Measurements from ENCODE around the gene DUSP15.

DNA sequence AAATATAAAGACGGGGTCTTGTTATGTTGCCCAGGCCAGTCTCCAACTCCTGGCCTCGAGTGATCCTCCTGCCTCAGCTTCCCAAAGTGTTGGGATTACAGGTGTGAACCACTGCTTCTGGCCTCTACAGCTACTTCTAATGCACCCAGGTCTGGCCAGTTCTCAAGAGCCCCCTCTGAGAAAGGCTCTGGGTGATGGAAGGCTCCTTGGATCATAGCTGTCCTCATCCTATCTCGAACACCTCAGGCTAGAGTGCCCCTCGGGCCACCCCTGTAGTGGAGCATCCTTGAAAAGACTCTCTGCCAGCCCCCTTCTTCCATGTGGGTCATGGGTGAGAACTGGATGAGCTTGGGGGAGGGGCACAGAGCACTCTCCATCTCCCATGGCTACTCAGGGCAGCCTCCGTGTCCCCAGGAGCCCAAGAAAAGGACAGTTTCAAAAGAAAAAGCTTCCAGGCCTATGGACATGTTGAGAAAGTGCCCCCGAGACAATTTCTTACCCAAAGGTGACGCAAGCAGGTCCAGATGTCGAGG is 51.9 kb downstream of the DUSP15 start:
- TF ChIP-seq, protein P1, sequence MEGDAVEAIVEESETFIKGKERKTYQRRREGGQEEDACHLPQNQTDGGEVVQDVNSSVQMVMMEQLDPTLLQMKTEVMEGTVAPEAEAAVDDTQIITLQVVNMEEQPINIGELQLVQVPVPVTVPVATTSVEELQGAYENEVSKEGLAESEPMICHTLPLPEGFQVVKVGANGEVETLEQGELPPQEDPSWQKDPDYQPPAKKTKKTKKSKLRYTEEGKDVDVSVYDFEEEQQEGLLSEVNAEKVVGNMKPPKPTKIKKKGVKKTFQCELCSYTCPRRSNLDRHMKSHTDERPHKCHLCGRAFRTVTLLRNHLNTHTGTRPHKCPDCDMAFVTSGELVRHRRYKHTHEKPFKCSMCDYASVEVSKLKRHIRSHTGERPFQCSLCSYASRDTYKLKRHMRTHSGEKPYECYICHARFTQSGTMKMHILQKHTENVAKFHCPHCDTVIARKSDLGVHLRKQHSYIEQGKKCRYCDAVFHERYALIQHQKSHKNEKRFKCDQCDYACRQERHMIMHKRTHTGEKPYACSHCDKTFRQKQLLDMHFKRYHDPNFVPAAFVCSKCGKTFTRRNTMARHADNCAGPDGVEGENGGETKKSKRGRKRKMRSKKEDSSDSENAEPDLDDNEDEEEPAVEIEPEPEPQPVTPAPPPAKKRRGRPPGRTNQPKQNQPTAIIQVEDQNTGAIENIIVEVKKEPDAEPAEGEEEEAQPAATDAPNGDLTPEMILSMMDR (IDR thresholded peaks at IDR 0.05) = no peak
- TF ChIP-seq POLR2AphosphoS5 (IDR thresholded peaks at IDR 0.05) = no peak

All from sigmoid colon (tissue), 4 donors.